Brain pericyte (primary cell): ENCODE measurements around the gene EFNA5.

Experiments used
- DNase-seq: peaks from one replicate; pipeline ENCODE4 v3.0.0-alpha.2; 2012; ENCODE audit warnings: low read depth, low spot score

The EFNA5 gene

DNA sequence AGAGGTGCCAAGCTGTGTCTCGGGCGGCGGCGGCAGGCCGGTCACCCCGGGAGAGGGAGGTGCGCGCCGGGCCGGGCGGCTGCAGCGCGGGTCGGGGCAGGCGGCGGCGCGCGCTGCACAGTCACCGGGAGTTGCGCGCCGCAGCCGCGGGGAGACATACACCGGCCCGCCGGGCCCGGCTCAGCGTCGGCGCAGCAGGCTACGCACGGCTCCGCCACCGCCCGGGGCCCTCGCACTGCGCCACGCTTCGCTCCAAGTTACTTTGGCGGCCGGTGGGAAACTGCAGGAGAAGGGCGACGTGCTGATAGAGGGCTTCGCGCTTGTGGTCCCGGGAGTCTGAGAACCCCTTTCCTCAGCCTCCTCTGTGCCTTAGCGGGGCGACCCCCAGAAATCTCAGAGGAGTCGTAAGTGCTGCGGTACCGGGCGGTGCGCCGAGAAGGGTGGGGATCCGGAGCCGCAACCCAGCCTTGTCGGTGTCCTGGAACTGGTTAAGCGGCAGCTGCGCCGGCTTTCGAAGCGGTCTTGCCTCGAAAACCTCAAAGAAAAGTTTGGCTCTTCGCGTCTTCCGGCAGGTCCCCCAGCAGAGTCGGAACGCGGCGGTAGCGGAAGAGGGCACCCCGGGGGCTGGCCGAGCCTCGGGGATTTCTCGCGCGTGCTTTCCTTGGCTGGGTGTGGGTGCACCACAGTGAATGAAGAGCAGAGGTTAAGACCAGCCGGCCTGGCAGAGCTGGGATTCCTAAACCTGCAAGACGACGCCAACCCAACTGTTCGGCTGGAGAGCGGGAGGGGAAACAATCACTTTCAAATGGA is at the start of gene EFNA5:
TSS of gene EFNA5 (minus strand) at position 6 of the 810 bp plus-strand sequence.
- no peak for DNase-seq

DNA sequence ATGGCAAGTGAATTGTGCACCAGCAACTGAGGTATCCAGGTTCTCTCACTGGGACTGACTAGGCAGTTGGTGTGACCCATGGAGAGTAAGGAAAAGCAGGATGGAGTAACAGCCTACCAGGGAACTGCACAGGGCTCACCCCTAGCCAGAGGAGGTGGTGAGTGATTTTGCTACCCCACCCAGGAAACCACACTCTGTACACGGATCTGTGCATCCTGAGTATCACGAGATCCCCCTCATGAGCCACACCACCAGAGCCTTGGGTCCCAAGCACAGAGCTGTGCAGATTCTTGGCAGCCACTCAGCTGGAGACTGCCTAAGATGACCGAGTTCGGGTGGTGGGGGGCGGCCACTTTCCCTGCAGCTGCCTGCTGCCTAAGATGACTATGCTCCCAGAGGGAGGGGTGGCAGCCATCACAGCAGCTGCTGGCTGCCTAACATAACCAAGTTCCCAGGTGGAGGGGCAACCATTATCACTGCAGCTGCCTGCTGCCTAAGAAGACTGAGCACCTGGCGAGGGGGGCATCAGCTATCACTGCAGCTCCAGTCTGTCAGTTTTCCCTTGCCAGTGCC is 48.4 kb upstream of the EFNA5 start:
- no peak for DNase-seq

DNA sequence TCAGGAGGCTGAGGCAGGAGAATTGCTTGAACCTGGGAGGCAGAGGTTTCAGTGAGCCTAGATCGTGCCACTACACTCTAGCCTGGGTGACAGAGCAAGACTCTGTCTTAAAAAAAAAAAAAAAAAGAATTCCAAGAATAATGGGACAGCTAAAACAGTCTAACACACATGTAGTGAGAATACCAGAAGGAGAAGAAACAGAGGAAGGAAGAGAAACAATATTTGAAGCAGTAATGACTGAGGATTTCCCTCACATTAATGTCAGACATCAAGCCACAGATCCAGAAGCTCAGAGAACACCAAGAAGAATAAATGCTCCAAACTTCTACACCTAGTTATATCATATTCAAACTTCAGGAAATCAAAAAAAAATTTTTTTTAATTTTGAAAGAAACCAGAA is 47.1 kb upstream of the EFNA5 start:
- DNase-seq, result no peak

DNA sequence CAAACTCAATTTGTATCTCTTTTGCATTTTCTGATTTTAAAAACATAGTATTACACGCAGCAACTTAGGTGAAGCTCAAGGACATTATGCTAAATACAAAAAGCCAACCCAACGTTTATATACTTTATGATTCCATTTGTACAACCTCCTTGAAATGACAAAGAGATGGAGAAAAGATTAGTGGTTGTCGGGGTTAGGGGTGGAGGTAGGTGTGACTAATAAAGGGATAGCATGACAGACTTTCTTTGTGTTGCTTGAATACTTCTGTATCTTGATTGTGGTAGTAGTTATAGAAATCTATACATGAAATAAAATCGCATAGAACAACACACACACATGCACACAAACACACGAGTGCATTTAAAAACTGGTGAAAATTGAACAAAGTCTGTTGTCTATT is 42.5 kb upstream of the EFNA5 start:
- DNase-seq, result no peak

DNA sequence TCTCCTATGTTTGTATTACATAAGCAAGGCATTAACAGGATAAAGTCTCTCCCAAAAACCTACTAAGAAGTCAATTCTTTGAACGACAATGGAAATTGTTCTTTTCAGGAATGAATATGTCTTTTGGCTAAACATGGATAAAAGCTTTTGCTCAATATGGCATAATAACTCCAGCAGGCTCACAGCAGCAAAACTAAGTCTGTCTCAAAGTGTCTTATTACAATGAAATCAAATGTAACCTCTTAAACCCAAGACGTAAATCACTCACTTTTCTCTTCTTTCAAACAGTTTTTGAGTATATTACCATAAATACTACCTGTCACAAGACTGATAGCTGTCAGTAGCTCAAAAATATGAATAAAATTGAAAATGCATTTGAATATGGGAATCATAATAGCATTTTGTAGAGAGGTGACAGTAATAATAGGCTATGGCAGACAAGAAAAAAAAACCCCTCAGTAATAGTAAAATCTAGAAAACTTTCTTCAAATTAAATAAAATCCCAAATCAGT is 41.7 kb upstream of the EFNA5 start:
- no peak for DNase-seq

DNA sequence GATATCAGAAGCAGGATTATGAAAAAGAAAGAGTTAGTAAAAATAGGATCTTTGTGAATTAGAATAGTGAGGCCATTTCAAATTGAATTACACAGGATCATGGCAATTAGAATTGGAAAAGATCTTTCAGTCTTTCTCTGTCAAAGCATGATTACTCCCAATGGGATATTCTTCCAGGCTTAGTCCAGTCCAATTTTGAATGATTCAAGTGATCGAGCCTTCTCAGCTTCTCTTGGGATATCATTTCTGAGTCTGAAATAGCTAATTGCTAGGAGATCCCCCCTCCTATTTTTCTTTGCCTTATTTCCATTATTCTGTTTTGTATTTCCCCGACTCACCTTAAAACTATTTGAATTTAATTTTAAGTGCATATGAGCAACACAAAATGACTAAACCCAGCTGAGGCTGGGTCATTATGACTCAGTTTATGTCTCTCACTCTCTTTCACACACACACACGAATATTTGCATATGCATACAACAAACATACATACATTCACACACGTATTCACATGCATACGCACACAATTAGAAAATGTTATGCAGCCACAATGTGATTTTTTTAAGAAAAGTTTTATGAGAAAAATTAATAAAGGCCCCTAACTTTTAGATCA is 34.8 kb upstream of the EFNA5 start:
- no peak for DNase-seq

DNA sequence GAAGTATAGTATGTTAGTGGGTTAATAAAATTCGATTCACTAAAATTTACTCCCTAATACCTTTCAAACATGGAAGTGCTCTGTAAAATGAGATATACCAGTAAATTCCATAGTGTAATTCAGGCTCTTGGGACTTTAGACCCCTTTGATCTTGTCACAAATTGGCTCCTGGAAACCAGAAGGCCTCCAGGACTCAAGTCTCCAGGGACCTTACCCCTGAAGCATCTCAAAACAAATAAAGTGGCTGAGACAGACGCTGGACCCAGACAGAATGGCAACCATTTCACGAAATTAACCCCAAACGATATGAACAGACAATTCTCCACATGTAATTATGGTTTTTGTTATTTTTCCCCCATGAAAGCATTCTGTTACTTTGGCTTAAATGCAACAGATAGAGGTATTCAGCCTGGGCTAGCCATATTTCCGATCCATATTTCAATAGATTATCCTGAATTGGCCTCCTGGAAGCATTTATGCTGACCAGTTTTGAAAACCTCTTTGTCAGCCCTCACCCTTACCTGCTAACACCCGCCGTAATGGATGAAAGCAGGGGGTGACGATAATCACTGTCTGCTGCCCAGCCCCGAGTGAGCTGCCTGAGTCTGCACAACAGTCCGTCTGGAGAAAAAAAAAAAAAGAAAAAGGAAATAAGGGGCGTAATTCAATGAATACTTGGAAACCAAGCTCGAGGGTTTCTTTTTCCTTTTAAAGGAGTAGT is 34.1 kb upstream of the EFNA5 start:
- DNase-seq, result no peak

DNA sequence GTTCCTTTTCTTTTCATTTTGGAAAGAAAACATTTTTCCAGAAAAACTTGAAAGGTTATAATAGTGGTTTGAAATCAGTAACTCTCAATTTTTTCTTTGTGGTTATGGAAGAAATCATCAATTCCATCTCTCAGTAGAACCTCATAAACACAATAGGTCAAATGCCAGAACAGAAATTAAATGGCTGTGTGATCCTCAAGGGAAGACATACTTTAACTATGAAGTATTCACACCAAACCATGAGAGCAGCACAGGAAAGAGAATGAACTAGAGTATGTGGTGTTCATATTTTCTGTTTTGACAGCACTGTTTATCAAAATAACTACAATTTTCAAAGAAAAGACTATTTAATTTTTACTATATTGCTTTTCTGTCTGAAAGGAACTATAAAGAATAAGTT is 29.7 kb upstream of the EFNA5 start:
- no peak for DNase-seq

DNA sequence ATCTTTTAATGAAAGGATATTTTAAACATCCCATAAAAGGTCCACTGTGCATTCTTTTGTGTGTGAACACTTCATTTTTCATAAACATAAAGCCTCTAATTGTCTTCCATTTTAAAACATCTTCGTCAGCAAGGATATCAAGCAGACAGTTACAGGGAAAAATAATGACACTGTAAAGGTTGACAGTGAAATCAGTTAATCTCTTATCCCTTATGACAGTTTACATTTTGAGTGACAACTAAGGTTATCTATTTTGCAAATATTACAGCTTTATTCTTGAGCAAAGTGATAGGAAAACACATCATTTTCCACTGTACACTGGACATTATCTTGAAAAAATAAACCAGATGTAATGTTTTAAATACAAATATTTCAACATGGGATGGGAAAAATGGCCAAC is 28.7 kb upstream of the EFNA5 start:
- no peak for DNase-seq

DNA sequence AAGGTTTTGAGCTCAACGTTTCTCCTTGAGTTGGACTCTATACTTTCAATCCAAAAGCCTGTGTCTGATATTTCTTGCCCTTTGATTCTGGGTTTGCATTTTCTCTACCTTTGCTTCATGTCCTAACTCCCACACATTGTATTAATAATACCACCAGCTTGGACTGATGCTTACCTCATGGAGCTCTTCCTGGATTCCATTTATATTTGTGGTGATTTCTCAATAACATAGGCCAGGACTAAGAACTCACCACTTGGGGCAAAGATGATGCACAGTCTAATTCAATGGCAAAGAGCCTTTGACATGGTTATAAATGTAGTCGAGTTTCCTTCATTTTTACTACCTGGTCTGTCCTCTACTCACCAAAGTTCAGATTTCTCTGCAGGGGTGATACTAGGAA is 27.5 kb upstream of the EFNA5 start:
- DNase-seq, result no peak

DNA sequence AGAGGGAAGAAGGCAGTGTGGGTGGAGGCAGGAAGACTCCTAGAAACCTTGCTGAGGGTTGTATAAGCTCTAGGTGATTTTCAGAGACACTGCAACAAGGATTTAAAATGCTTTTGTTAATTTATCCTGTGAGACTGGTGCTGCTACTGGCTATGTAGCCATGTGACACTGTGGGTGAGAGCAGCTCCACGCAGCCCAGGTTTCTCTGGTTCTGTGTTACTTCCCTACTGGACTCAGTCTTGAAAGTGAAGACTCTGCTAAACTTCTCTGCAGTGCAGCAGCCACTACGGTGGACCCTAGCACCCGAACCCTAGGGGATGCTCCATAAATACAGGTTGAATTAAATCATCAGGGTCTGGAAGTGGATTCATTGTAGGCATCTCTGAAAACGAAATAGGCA is 25.8 kb upstream of the EFNA5 start:
- DNase-seq, result no peak

DNA sequence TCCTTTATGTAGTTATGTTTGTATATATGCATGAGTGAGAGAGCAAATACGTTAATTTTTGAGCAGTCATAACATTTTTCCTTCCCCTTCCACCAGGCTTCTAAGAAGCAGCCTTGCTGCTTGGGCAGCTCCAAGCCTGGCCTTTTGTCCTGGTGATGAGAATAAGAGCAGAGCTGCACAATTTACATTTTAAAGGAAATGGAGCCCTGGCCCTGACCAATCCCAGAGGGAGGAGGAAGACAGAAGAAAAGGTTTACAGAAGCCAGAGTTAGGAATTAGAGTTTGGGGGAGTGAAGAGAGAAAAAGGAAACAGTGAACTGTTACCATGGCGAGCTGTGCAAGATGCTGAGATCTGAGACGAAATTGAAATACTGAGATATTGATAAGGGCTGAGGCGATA is 25.3 kb upstream of the EFNA5 start:
- no peak for DNase-seq

DNA sequence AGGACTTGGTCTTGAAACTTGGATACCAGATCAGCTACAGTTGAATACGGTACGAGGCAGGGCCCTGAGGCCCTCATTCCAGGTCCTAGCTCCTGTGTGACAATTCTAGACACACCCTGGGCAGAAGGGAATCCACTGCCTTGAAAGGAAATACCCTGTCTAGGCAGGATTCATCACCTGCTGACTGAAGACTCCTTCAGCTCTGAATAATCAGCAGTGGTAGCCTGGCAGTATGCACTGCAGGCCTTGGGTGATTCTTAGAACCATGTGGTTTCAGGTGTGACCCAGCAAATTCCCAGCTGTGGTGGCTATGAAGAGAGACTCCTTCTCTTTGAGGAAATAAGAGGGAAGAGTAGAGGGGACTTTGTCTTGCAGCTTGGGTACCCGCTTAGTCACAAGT is 17.2 kb upstream of the EFNA5 start:
- DNase-seq, result no peak

DNA sequence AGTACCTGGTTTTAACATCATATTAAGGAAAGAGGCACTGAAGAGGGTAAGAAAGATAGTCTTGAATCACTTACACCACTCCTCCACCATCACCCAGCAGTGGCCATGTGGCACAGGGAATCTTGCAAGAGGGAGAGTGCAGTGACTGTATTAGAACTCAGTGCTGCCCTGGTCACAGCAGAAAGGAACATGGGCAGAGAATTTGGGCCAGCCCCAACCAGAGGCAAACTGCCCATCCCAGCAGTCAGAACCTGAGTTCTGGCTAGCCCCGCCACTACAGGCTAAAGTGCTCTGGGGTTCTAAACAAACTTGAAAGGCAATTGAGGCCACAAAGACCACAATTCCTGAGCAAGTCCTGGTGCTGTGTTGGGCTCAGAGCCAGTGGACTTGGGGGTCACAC is 16.7 kb upstream of the EFNA5 start:
- no peak for DNase-seq

DNA sequence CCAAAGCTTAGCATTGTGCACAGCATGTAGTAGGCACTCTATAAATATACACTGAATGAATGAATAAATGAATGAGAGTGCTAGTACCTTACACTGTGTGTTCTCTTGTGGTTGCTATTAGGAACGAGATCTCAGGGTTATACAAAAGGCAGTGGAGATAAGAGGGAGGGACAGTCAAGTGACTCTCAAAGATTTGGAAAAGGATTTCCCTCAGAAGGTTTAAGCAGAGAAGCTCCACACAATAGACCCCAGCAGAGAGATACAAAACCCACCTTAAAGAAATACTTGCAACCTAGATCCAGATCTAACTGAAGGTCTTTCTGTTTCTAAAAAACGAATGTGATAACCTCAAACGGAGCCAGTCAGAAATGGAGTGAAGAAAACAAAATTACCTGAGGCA is 11.8 kb upstream of the EFNA5 start:
- no peak for DNase-seq

DNA sequence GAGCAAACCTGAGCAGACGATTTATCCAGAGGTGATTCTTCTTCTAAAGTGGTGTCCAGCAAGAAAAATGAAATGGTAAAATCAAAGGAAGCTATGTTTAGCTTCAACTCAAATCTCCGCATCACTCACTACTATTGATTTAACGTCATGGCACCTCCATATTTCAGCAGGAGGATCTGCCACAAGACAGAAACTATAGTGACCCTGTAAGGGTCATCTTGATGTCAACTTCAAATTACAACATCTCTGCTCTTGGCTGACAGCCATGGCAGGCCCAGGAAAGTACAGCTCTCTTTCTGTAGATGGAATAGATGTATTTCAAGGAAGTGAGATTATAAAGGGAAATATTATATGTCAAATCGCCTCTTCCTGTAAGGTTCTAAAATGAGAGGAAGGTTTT is 10.1 kb upstream of the EFNA5 start:
- no peak for DNase-seq

DNA sequence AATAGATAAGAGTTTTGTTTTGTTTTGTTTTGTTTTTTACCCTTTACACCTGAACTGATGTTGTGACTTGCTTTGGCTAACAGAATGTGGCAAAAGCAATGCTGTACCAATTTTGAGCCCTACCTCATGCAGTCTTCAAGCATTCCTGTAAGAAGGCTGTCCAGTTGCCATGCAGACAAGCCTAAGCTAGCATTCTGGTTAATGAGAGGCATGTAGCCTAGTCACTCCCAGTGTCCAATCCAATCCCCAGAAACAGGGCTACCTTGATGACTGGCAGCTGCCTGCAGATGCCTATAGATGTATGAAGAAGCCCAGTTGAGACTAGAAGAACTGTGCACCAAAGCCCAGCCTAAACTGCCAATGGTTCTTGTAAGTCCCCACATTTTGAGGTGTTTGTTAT is 9.4 kb upstream of the EFNA5 start:
- no peak for DNase-seq

DNA sequence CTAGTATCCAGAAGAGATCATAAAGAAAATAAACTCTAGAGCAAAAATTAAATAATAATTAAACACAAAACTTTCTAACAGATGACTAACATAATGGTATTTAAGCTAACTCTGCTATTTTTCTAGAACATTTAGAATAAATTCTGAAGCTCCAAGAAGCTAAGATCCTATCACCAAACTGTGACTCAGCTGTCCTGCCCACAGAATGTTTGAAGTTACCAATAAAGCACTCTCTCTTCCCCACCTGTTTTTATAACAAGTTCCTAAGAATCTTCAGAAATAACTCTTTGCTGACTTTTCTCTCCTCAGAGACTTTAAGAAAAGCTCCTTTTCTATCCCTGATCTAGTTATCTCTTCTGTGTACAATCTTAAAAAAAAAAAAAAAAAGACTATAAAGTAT is 6.0 kb upstream of the EFNA5 start:
- no peak for DNase-seq

DNA sequence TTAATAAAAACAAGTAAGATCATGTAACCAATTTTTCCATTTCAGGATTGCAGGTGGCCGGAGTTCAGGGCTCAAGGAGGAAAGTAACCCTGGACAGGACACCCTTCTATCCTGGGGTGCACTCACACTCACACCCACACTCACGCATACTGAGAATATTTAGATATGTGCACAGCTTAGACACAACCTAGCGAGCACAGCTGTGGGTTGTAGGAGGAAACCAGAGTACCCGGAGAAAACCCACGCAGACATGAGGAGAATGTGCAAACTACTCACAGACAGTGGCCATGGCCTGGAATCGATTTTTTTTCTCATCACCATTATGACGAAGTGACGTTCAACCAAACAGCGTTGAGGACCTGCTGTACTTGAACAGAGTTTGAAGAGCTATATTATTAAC is 4.5 kb upstream of the EFNA5 start:
- DNase-seq, result no peak

DNA sequence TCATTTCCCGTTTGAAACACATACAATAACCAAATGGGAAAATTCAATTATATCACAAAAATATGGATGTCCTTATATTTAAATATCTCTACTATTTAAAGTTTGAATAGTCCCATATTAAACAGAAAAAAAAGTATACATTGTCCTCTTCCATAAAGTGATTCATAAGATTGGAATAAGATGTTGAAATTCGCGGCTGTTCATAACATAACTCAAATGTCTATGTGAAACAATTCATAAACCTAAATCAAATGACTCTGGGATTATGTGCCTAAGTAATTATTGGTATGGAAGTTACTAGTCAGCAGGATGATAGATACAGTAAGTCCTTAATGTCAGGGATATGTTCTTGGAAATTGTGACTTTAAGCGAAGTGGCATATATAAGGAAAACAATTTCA is 3.9 kb upstream of the EFNA5 start:
- no peak for DNase-seq

DNA sequence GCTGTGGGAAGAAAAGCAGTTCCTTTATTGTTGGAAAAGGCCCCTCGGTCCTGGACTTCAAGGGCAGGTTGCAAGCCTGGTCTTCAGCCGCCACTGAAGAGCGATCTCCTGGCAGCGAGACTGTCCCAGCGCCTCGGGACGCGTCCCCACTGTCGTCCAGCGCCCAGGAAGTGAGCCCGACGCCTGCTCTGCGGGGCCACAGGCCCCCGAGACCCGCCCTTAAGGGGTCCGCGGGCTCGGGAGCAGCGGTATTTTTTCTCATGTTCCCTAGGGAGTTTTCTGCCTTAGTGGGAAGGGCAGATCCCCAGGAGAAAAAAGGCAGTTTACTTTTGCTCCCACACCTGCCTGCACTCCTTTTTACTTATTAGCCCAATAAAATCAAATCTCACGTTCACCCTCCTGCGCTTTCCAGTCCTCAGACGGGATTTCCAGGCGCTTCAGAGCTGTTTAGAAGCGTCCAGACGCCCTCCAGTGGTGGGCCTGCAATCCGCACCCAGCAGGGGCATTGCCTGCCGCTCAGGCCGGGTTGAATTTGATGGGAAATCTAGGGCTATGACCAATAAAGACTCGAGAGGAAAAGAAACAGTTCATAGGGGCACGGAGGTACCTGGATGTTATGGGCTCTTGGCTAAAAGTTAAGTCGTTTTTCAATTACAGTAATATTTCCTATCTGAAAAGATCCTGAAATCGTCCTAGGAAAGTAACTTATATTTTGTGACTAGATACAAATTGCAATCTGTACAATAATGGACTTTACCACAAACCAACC is 2.8 kb upstream of the EFNA5 start:
- peak; percentile 74 for DNase-seq

DNA sequence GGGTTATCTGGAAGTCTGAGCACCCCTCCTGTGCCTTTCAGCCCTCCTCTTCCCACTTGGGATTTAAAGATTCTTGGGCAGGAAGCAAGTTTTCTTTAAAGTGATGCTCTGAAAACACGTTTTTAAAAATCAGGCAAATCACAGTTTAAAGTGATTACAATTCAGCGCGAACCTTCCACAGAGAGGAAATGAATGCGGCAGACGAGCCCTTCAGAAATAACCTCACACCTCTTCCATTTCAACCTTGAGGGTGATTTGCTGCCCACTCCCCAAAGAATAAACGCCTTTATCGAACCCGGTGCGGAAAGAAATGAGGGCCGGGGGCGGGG is 2.3 kb upstream of the EFNA5 start:
- no peak for DNase-seq
